HEK293 (cell line): ENCODE measurements around the gene ARHGAP24.

ENCODE experiments used
- CTCF ChIA-PET: fragments of 350-600 bp; formaldehyde crosslinking; extraction: SDS; loops from one replicate; lab custom pipeline; 2021; ENCODE audit warnings: antibody characterized with exemption; lab: Yijun Ruan, JAX
- POLR2A ChIA-PET: fragments of 300-600 bp; formaldehyde crosslinking; extraction: SDS; loops from one replicate; lab custom pipeline; 2020; ENCODE audit warnings: antibody characterized with exemption, inconsistent platforms; lab: Yijun Ruan, JAX
- H3K27ac ChIP-seq: fragments of 200-500 bp; sonication (Bioruptor generic); 2 replicates; pipeline ENCODE4 v1.5.1; 2014; ENCODE audit warnings: low read depth, low read length, control low read depth, inconsistent platforms; ENCODE audit errors: extremely low read depth
- H3K36me3 ChIP-seq, 2 experiments: fragments of 200-500 bp in 1 of 2; sonication (Bioruptor generic) in 1 of 2; 1 replicate in 1 of 2; 2 replicates in 1 of 2; pipeline ENCODE4 v1.5.1; 2014 to 2017; ENCODE audit warnings: inconsistent platforms in 2 of 2, low read length in 2 of 2; ENCODE audit not compliant: control insufficient read depth in 2 of 2, insufficient read depth in 1 of 2
- H3K4me1 ChIP-seq: fragments of 200-500 bp; sonication (Bioruptor generic); 2 replicates; pipeline ENCODE4 v1.5.1; 2014; ENCODE audit warnings: mild to moderate bottlenecking, low read length, inconsistent platforms; ENCODE audit not compliant: control insufficient read depth, insufficient read depth
- H3K4me3 ChIP-seq: 2 replicates; pipeline ENCODE4 v1.5.1; 2011; ENCODE audit warnings: low read depth, mild to moderate bottlenecking, control low read depth, low read length, moderate library complexity
- H3K9me3 ChIP-seq: fragments of 200-500 bp; sonication (Bioruptor generic); 2 replicates; pipeline ENCODE4 v1.5.1; 2014; ENCODE audit warnings: low read depth, low read length, inconsistent platforms; ENCODE audit not compliant: control insufficient read depth, insufficient read depth
- GFI1B ChIP-seq: fragments of 450-650 bp; formaldehyde crosslinking; IDR thresholded peaks from 2 replicates; pipeline ENCODE4 v1.5.1; 2016; ENCODE audit warnings: missing biosample characterization, missing genetic modification characterization
- GLIS1 ChIP-seq: fragments of 450-650 bp; formaldehyde crosslinking; IDR thresholded peaks from 2 replicates; pipeline ENCODE4 v1.5.1; 2016; ENCODE audit warnings: missing biosample characterization, missing genetic modification characterization
- PATZ1 ChIP-seq: fragments of 450-650 bp; formaldehyde crosslinking; IDR thresholded peaks from 2 replicates; pipeline ENCODE4 v1.5.1; 2016; ENCODE audit warnings: missing biosample characterization, missing genetic modification characterization
- PRDM1 ChIP-seq: fragments of 450-650 bp; formaldehyde crosslinking; IDR thresholded peaks from 2 replicates; pipeline ENCODE4; 2016; ENCODE audit warnings: missing biosample characterization, missing genetic modification characterization
- SCRT1 ChIP-seq: fragments of 450-650 bp; formaldehyde crosslinking; IDR thresholded peaks from 2 replicates; pipeline ENCODE4 v1.5.1; 2016; ENCODE audit warnings: missing biosample characterization, missing genetic modification characterization, borderline replicate concordance
- ZBTB10 ChIP-seq: fragments of 450-650 bp; formaldehyde crosslinking; IDR thresholded peaks from 2 replicates; pipeline ENCODE4 v1.5.1; 2016; ENCODE audit warnings: missing biosample characterization, missing genetic modification characterization
- ZNF114 ChIP-seq: fragments of 450-650 bp; formaldehyde crosslinking; IDR thresholded peaks from 2 replicates; pipeline ENCODE4 v1.5.0; 2017; ENCODE audit warnings: missing biosample characterization, missing genetic modification characterization
- ZNF121 ChIP-seq: fragments of 450-650 bp; formaldehyde crosslinking; IDR thresholded peaks from 2 replicates; pipeline ENCODE4 v1.5.1; 2016; ENCODE audit warnings: missing biosample characterization, missing genetic modification characterization
- ZNF140 ChIP-seq: fragments of 450-650 bp; formaldehyde crosslinking; IDR thresholded peaks from 2 replicates; pipeline ENCODE4 v1.5.1; 2016; ENCODE audit warnings: missing biosample characterization, missing genetic modification characterization
- ZNF174 ChIP-seq: fragments of 450-650 bp; formaldehyde crosslinking; IDR thresholded peaks from 2 replicates; pipeline ENCODE4 v1.5.0; 2017; ENCODE audit warnings: missing biosample characterization, mild to moderate bottlenecking, missing genetic modification characterization
- ZNF248 ChIP-seq: fragments of 450-650 bp; formaldehyde crosslinking; IDR thresholded peaks from 2 replicates; pipeline ENCODE4 v1.5.1; 2017; ENCODE audit warnings: missing biosample characterization, missing genetic modification characterization
- ZNF26 ChIP-seq: fragments of 450-650 bp; formaldehyde crosslinking; IDR thresholded peaks from 2 replicates; pipeline ENCODE4 v1.5.1; 2016; ENCODE audit warnings: missing biosample characterization, missing genetic modification characterization
- ZNF423 ChIP-seq: fragments of 450-650 bp; formaldehyde crosslinking; IDR thresholded peaks from 2 replicates; pipeline ENCODE4 v1.5.1; 2016; ENCODE audit warnings: missing biosample characterization, missing genetic modification characterization
- ZNF48 ChIP-seq: fragments of 450-650 bp; formaldehyde crosslinking; IDR thresholded peaks from 2 replicates; pipeline ENCODE4 v1.5.1; 2016; ENCODE audit warnings: missing biosample characterization, missing genetic modification characterization
- ZNF596 ChIP-seq: fragments of 450-650 bp; IDR thresholded peaks from 2 replicates; pipeline ENCODE4 v1.5.0; 2018; ENCODE audit warnings: missing biosample characterization, mild to moderate bottlenecking, missing genetic modification characterization, moderate library complexity
- ZNF645 ChIP-seq: fragments of 450-650 bp; formaldehyde crosslinking; IDR thresholded peaks from 2 replicates; pipeline ENCODE4; 2016; ENCODE audit warnings: missing biosample characterization, missing genetic modification characterization
- ZNF791 ChIP-seq: fragments of 450-650 bp; formaldehyde crosslinking; IDR thresholded peaks from 2 replicates; pipeline ENCODE4 v1.5.1; 2016; ENCODE audit warnings: missing biosample characterization, missing genetic modification characterization

The ARHGAP24 gene

GRCh38 chr4:86013621-86014020, 538.7 kb downstream of the ARHGAP24 start:
- ChIA-PET POLR2A (no interaction called here), CTCF (no interaction called here)
- H3K27ac ChIP-seq = no peak overlapping the region
- H3K36me3 ChIP-seq = no peaks in the 10 kb centered on the region
- H3K4me3 ChIP-seq = no peak overlapping the region
- H3K9me3 ChIP-seq = no peaks in the 10 kb centered on the region
- H3K4me1 ChIP-seq = no peaks in the 10 kb centered on the region
- TF ChIP-seq PATZ1 (tag by site-specific recombination) (no peak), ZNF596 (tag by site-specific recombination) (no peak), PRDM1 (tag by site-specific recombination) (no peak), GLIS1 (tag by site-specific recombination) (no peak), GFI1B (tag by site-specific recombination) (no peak)

GRCh38 chr4:86014599-86014998, 539.6 kb downstream of the ARHGAP24 start:
- no peaks in the 10 kb centered on the region for H3K4me1 ChIP-seq
- H3K36me3 ChIP-seq = no peaks in the 10 kb centered on the region
- POLR2A ChIA-PET = no interaction called here
- no peaks in the 10 kb centered on the region for H3K9me3 ChIP-seq
- TF ChIP-seq ZNF423 (tag by site-specific recombination) = no peak
- TF ChIP-seq ZNF121 (tag by site-specific recombination) = no peak
- TF ChIP-seq ZNF174 (tag by site-specific recombination) = no peak
- no peak for TF ChIP-seq PRDM1 (tag by site-specific recombination)
- no peak for TF ChIP-seq ZNF248 (tag by site-specific recombination)
- no peak for TF ChIP-seq ZNF645
- TF ChIP-seq ZNF791 (tag by site-specific recombination) = no peak
- TF ChIP-seq ZNF140 (tag by site-specific recombination) = no peak
- TF ChIP-seq ZNF114 (tag by site-specific recombination) = no peak
- no peak for TF ChIP-seq ZNF26 (tag by site-specific recombination)
- no peak for TF ChIP-seq SCRT1 (tag by site-specific recombination)
- no peak for TF ChIP-seq ZBTB10 (tag by site-specific recombination)
- no peak for TF ChIP-seq ZNF48 (tag by site-specific recombination)
- H3K27ac ChIP-seq = no peak overlapping the region
- H3K4me3 ChIP-seq = no peak overlapping the region
- CTCF ChIA-PET = no interaction called here
